Adrenal gland (tissue), 5 donors: ENCODE data around the gene PRKRIP1.

Source experiments
- CTCF ChIP-seq, 6 experiments: fragments of 450-650 bp in 4 of 6; fragments of 200-600 bp in 2 of 6; sonication (generic) in 1 of 6; IDR thresholded peaks; 1 replicate in 5 of 6; 2 replicates in 1 of 6; pipeline versions ENCODE4 v1.5.1 to v1.8.0; 2016 to 2021; ENCODE audit warnings: antibody characterized with exemption in 6 of 6, mild to moderate bottlenecking in 2 of 6, moderate library complexity in 1 of 6
- POLR2A ChIP-seq, 2 donors: fragments of 450-650 bp; IDR thresholded peaks; one replicate each; pipeline ENCODE4 v1.6.1; 2017; ENCODE audit warnings: antibody characterized with exemption in 2 of 2, mild to moderate bottlenecking in 2 of 2, moderate library complexity in 1 of 2
- donor health status: DM: no; HTN: no; CAD: no.

- TF ChIP-seq CTCF (IDR thresholded peaks at IDR 0.05) = no peak
- no peak for TF ChIP-seq POLR2A (IDR thresholded peaks at IDR 0.05)
These were observed 29.6 kb downstream of the PRKRIP1 start for GRCh38 chr7:102425639-102426267.
